PFSK-1 (cell line): ENCODE measurements around the gene EHMT2.

Source experiments
- POLR2AphosphoS5 ChIP-seq: IDR thresholded peaks from 2 replicates; pipeline ENCODE4 v1.6.1; 2012; ENCODE audit warnings: low read depth, mild to moderate bottlenecking, control low read depth, low read length, moderate library complexity
- TF ChIP-seq, protein P1 (sequence below), 2 experiments: IDR thresholded peaks; 2 replicates each; pipeline versions ENCODE4 v1.6.1 to v1.8.0; 2011 to 2012; ENCODE audit warnings: low read depth in 2 of 2, low read length in 2 of 2, control low read depth in 1 of 2, inconsistent platforms in 1 of 2, mild to moderate bottlenecking in 1 of 2, moderate library complexity in 1 of 2; ENCODE audit not compliant: insufficient read depth in 1 of 2

DNA sequence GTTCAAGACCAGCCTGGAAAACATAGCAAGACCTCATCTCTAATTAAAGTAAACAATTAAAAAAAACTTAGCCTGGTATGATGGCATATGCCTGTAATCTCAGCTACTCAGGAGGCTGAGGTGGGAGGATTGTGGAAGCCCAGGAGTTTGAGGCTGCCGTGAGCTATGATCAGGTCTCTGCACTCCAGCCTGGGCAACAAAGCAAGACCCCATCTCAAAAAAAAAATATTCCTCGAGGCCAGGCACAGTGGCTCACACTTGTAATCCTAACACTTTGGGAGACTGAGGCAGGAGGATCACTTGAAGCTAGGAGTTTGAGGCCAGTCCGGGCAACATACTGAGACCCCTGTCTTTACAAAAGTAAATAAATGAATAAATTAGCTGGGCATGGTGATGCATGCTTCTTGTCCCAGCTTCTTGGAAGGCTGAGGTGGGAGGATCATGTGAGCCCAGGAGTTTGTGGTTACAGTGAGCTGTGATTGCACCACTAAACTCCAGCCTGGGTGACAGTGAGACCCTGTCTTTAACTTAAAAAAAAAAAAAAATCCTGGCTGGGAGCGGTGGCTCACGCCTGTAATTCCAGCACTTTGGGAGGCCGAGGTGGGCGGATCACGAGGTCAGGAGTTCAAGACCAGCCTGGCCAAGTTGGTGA, 20.7 kb upstream of the EHMT2 start:
- no peak for TF ChIP-seq POLR2AphosphoS5
- TF ChIP-seq, protein P1, sequence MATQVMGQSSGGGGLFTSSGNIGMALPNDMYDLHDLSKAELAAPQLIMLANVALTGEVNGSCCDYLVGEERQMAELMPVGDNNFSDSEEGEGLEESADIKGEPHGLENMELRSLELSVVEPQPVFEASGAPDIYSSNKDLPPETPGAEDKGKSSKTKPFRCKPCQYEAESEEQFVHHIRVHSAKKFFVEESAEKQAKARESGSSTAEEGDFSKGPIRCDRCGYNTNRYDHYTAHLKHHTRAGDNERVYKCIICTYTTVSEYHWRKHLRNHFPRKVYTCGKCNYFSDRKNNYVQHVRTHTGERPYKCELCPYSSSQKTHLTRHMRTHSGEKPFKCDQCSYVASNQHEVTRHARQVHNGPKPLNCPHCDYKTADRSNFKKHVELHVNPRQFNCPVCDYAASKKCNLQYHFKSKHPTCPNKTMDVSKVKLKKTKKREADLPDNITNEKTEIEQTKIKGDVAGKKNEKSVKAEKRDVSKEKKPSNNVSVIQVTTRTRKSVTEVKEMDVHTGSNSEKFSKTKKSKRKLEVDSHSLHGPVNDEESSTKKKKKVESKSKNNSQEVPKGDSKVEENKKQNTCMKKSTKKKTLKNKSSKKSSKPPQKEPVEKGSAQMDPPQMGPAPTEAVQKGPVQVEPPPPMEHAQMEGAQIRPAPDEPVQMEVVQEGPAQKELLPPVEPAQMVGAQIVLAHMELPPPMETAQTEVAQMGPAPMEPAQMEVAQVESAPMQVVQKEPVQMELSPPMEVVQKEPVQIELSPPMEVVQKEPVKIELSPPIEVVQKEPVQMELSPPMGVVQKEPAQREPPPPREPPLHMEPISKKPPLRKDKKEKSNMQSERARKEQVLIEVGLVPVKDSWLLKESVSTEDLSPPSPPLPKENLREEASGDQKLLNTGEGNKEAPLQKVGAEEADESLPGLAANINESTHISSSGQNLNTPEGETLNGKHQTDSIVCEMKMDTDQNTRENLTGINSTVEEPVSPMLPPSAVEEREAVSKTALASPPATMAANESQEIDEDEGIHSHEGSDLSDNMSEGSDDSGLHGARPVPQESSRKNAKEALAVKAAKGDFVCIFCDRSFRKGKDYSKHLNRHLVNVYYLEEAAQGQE (IDR thresholded peaks at IDR 0.05; ENCODE audit: insufficient read depth in 1 of 2, low read depth in 2 of 2, low read length in 2 of 2): no peak
